ENCODE results near the gene RAET1E.
"Not testable (repeated sequence)": the region's sequence is repeated elsewhere in the genome, so short reads cannot be mapped to it uniquely, and the experiment has no call there.

Gene RAET1E

GRCh38 chr6:149889326-149889725, 8.6 kb downstream of the RAET1E start:
- DNase-seq (ENCODE audit: low read depth): no peak

GRCh38 chr6:149888659-149889058, 9.3 kb downstream of the RAET1E start:
- no peak for DNase-seq (ENCODE audit: low read depth)

DNA sequence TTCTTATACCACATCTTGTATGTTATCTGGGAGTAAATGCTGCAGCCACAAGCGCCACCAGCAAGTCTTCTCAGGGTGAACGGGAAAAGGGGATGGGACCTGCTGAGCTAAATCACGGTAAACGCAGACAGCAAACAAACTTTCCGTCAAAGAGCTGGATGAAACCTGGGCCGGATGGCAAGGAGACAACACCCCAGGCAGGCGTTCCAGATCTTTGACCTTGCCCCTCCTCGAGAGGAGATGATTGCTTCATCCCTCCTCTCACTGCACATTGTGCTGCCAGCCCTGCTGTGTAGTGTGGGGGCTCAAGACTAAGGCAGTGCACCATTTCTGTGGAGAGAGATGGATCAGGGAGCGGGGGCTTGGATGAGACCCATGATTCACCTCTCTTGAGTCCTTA, 9.8 kb downstream of the RAET1E start:
- no peak for DNase-seq (ENCODE audit: low read depth)

DNA sequence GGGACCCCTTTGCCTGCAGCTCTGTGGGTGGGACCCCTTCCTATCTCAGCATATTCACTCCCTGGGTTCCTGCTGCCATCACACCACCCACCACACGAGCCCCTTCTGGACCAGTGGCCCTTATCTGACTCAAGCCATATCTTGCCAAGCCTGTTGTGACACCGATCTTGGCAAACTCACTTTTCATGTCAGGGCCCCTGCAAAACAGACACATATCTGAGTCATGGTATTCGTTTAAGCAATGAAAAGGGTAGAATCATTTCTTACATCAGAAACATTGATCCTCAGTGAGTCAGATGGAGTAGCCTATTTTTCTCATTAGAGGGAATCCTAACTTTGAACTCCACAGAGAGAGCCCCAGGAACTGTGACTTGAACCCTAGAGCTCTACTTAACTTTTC, 10.6 kb downstream of the RAET1E start:
- DNase-seq (ENCODE audit: low read depth): peak; percentile 58

DNA sequence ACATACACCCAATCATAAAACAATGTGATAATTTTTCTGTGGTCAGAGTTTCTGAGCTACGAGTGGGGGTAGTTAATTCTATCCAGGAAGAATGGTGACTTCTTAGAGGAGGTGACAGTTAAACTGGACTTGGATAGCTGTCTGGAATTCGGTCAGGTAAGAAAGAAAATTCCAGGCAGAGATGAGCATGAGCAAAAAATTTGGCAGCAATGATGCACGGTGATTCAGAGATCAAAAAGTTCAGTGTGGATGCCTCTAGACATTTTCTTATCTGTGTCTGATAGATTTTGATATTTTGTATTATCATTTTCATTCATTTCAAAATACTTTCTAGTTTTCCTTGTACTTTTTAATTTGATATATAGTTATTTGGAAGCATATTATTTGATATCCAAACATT, 12.0 kb downstream of the RAET1E start:
- DNase-seq (ENCODE audit: low read depth): no peak

DNA sequence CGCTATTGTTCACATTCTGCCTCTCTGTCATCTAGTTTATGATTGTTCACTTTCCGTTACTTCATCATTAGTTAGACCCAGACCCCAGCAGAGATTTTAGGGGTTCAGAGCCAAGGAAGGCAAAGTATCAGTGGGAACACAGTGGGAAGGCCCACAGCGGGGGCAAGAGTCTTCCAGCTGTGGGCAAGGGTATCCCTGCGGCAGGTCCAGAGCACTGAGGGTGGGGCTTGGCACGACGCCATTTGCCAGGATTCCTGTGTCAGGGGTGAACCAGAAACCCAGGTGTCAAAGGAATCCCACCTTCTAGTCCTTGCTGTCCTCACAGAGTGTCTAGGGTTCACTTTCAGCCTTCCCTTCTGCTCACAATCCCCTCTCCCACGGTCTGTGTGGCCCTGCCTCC, 13.3 kb downstream of the RAET1E start:
- DNase-seq (ENCODE audit: low read depth): no peak

- DNase-seq (ENCODE audit: low read depth): no peak
These were observed 13.7 kb downstream of the RAET1E start for GRCh38 chr6:149884215-149884614.

GRCh38 chr6:149881860-149882259, 16.1 kb downstream of the RAET1E start:
- DNase-seq (ENCODE audit: low read depth): no peak

DNA sequence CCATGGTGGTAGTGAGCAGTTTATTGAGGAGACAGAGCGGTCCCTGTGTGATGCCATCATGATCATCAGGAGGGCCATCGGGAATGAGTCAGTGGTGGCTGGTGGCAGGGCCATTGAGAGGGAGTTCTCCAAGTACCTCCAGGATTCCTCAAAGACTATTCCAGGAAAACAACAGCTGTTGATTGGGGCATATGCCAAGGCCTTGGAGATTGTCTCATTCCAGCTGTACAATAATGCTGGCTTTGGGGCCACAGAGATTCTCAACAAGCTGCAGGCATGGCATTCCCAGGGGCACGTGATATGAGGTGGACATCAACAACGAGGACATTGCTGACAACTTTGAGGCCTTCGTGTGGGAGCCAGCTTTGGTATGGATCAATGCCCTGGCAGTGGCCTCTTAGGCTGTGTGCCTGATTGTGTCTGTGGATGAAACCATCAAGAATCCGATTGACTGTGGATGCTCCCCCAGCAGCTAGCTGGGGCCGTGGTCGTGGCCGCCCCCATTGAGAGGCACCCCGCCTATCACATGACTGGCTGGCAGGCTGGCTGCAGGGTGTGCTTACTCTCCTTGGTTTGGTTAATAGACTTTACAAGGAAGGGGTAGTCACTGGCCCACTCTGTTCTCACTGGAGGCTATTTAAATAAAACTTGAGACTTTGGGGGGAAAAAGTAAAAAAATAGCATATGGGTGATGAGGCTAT, 16.7 kb downstream of the RAET1E start:
- DNase-seq (ENCODE audit: low read depth): no peak

DNA sequence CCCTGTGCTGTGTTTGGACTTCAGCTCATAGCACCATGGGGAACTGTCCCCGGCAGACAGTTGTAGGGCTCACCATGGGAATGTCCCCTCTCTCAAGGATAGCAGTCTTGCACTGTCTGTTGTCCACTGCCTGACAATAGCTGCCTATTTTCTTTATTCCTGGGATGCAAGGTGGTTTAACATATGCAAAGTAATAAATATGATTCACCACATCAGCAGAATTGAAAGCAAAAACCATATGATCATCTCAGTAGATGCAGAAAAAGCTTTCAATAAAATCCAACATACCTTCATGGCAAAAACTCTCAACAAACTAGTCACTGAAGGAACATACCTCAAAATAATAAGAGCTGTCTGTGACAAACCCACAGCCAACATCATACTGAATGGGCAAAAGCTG, 20.3 kb downstream of the RAET1E start:
- DNase-seq (ENCODE audit: low read depth): no peak

DNA sequence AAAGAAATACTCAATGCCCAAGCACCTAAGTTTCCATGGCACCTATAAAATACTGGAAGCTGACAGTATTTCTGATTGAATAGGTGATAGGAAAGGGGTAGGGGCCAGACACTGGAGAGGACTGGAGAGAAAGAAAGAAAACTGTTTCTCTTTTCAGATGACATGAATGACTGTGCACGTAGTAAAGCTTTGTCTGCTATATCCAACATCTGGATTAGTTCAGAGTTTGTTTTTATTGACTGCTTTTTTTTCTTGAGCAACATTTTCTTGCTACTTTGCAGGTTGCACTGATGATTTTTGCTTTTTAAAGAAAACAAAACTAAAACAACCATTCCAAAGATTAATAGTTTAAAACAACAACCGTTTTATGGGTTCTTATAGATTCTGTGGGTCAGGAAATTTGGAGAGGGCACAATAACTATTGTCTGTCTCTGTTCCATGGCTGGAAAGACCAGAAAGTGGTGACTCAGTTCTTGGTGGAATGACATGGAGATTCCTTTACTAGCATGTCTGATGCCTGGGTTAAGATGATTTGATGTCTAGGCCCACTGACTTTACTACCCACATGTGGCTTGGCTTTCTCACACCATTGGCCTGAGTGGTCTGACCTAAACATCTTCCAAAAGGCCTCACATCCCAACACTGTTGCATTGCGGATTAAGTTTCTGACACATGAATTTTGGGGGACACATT, 21.5 kb downstream of the RAET1E start:
- no peak for DNase-seq (ENCODE audit: low read depth)

DNA sequence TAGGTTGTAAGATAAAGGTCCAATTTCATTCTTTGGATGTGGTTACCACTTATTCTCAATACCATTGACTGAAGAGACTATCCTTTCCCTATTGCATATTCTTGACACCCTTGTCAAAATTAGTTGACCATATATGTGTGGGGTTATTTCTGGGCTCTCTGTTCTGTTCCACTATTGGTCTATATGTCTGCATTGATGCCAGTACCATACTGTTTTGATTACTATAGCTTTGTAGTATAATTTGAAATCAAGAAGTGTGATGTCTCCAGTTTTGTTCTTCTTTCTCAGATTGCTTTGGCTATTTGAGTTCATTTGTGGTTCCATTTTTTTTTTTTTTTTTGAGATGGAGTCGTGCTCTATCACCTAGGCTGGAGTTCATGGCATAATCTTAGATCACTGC, 25.7 kb downstream of the RAET1E start:
- DNase-seq (ENCODE audit: low read depth): no peak

- DNase-seq (ENCODE audit: low read depth): no peak
These were observed 26.7 kb downstream of the RAET1E start for GRCh38 chr6:149871182-149871581.

DNA sequence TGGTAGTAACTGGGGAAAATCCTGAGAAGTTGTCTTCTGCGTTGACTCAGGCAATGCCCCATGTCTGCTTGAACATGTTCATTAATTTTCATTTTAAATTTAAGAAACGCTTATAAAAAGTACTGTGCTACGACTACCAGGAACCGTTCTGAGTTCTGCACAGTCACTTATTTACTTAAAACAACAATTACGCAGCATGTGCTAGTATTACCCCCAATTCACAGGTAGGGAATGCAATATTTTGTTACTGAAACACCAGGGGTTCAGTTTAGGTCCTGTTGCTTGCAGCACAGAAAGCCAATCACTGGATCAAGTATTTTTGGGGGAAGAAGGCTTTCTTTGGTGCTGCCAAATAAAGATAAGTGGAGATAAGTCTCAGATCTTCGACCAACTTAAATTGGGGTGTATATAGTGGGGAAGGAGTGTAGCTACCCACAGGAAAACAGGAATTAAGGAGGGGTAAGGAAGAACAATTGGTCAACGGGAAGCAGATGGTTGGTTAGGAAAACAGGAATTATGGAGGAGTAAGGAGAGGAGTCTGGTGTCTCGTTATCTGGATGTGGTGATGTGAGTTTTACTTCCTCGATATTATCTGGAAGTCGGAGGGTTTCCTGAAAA, 28.5 kb downstream of the RAET1E start:
- no peak for DNase-seq (ENCODE audit: low read depth)

GRCh38 chr6:149867876-149868640, 29.9 kb downstream of the RAET1E start:
- DNase-seq (ENCODE audit: low read depth): no peak

- DNase-seq (ENCODE audit: low read depth): no peak
These were observed 33.1 kb downstream of the RAET1E start for GRCh38 chr6:149864578-149865535.

- DNase-seq (ENCODE audit: low read depth): peak; percentile 25
These were observed 34.0 kb downstream of the RAET1E start, which contains the start of gene LRP11 for GRCh38 chr6:149863698-149864577. TSS of gene LRP11 (minus strand) at chr6:149864359. CDS start at chr6:149864020, 339 bp downstream.

DNA sequence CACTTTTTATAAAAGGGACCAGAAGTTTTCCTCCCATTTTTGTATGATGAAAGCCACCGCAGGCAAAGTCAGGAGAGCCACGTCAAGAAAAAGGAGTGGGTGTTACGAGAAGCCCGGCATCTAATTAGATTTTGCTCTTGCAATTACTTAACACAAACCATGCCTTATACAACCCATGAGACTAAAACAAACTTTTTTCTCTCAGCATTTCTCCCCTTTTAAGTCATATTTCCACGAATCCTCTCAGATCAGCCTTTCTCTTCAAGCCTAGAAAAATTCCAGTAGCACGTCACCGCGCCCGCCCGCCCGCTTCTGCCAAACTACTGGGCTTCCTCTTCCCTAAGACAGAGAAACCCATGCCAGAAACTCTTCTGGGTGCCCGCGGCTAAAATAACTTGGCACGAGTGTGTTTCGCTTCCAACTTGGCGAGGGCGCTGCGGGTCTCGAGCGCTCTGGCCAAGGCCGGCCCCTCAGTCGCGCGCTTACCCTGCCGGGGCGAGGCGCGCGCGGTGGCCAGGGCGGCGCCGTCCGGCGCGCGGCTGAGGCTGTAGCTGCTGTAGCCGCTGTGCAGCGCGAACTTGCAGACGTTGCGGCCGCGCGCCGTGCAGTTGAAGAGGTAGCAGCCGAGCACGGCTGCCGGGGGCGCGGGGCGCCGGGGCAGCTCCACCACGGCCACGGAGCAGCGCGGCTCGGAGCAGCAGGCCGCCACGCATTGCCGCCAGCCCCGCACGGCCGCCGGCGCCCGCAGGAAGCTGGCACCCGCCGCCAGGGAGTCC, 34.8 kb downstream of the RAET1E start:
- peak; percentile 24 for DNase-seq (ENCODE audit: low read depth)

DNA sequence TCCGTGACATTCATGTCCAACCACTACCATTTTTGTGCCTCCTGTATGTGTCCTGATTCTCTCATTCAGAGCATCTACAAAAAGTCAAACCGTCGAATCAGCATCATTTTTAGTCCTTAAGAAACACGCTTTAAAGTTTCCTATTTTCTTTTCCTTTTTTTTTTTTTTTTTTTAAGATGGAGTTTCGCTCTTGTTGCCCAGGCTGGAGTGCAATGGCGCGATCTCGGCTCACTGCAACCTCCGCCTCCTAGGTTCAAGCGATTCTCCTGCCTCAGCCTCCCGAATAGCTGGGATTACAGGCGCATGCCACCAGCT, 35.5 kb downstream of the RAET1E start:
- not testable (repeated sequence) for DNase-seq (ENCODE audit: low read depth)

Measured in GM04503 (cell line).